NCI-H2081 treated with DMSO at 0.1 percent for 48 hours (cell line): Measurements from ENCODE around the gene SYDE1.

Experiments
- DNase-seq: peaks from one replicate; lab custom pipeline; 2025; lab: John Stamatoyannopoulos, UW

SYDE1 gene

DNA sequence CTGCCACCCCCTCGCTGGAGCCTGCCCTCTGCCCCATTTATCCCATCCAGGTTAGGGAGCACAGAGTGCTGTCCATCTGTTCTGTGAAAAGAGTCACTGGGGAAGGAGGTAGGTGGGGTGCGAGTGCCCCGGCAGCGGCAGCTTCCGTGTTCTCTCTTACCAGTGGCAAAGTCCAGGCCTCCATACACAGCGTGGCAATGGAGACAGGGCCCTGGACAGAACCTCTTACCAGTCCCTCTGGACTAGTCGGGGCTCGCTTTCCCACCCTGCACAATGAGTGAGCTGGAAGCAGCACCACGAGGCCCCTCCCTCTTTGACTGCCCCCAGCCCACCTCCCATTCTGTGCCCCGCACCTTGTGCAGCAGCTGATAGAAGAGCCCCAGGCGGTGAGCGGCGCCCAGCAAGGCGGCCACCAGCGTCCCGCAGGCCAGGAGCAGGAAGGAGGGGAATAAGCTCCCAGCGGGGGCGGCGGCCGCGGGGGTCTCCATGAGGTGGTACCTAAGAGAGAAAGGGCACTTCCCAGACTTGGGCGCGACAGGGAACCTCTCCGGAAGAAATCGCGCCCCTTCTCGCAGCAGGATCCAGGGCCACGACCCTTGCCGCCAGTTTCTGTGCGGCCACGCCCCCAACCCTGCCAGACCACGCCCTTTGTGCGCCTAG lies 17.5 kb downstream of the SYDE1 start:
- no peak for DNase-seq

DNA sequence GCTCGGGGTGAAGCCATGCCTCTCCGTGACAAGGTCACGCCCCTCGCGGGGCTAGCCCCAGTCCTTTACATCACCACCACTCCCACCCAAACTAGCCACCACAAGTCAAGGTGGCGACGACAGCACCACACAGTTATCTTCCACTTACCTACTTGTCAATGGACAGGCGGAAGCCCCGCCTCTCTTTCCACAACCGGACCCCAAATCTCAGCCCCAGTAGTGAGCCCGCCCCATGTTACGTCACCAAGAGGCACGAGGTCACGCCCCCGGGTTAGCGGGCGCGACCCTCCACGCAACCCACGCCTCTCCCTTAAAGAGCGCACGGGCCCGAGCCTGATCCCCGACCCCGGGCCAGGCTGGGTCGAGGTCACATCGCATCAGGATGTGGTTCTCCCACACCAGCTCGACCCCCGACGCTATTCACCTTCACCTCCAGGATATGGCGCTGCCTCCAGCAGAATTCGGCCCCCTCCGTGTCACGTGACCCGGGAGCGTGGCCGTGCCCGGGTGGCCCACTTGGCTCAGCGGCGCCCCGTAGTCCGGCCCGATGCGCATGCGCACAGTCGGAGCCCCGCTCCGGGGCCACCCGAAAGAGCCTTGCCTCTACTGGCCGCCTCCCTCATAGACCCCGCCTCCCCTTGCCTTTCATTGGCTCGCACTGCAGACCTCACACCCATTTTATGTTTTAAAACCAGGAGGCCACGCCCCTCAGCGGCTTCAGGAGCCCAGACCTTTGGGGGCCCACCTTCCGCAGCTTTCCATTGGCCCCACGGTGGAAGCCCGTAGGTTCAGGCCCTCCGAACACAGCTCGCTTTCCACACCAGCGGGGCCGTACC lies 18.2 kb downstream of the SYDE1 start:
- peak; percentile 89 for DNase-seq

DNA sequence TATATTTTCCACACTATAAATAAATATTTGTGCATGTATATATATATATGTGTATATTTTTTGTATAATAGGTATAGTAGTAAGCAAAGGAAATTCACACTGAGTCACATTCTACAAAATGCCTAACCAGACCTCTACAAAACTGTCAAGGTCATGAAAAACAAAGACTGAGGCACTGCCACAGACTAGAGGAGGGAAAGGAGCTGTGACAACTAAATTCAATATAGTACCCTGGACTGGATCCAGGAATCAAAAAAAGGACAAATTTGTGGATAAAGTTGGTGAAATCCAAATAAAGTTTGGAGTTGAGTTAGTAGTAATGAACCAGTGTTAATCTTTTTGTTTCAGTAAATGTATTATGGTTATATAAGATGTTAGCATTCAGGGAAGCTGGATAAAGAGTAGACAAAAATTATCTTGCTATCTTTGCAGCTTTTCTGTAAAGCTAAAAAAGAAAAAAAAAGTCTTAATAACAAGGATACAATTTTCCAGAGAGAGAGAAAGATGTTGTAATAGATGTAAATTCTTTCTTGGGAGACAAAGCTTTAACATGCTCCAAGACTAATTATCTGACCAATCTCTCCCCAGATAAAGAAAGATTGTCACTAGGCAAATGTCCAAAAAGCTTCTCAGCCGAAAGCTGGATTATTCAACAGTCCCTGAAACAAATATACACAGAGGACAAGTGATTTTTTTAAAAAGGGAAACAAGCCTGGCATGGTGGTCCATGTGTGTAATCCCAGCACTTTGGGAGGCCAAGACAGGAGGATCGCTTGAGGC lies 19.1 kb downstream of the SYDE1 start:
- no peak for DNase-seq

DNA sequence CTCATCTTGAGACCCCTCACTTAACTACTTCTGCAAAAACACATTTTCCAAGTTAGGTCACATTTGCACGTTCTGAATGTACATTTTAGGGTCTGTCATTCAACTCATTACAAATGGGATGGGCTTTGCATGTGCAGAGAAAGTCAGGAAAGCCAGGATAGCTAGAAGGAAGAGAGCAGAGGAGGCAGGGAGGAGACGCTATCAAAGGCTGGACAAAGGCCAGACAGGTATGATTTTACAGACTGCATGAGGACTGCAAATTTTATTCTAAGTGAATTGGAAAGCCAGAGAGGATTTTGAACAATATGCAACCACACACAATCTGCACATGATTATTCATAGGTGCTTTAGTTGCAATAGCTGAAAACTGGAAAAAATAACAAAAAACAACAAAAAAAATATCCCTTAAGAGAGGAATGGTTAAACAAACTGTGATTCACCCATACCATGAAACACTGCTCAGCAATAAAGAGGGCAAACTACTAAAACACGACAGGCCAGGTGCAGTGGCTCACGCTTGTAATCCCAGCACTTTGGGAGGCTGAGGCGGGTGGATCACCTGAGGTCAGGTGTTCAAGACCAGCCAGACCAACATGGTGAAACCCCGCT lies 21.1 kb downstream of the SYDE1 start:
- DNase-seq: no peak

DNA sequence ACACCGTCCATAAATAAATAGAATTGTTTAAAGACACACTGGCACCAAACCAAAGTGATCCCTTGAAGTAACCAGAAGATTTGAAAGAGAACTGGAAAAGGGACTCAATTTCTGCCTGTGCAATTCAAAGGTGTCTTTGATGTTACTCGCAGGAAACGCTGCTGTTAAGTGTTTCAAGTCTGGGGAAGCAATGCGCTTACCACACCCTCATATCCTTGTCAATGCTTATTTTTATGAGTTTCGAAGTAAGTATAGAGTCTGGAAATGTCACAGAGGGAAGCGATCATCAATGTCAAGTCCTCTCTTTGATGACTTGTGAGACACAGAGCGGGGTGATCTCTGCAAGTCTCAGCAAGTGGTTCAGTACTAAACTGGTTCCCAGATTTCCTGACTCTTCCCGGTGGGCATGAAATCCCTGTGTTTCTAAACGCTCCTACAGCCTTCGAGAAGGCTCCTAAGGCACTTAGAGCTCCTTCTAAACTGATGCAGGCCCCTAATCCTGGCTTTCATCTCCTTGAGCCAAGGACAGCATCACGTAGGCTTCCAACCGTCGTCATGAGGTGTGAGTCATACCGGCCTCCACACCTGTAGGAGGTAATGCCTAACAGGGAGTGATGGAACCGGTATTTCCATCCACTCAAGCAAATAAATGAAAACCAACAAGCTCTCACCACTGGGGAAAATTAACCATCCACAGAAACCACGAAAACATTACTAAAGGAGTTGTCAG lies 22.8 kb downstream of the SYDE1 start:
- no peak for DNase-seq

DNA sequence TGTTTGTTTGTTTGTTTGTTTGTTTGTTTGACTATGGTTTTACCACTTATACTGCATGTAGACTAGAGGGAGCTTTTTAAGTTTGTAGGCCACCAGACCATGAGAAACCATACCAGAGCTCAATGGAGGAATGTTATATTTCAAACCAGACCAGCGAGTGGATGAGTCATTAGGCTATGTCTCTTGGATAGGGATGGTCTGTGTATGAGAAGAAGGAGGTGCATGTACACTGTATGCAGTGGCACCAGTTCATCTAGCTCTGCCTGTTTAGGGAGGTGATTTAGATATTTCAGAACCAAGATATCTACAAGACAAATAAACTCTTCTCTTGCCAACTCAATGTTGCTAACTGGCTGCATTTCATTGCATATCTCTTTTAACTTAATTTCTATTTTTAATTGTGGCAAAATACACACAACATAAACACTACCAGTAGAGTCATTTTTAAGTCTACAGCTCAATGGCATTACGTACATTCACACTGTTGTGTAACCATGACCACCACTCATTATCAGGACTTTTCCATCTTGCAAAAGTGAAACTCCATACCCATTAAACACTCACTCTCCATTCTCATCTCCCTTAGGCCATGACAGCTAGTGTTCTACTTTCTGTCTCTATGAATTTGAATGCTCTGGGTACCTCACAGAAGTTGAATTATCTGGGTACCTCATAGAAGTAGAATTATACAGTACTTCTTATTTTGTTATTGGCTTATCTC lies 29.2 kb downstream of the SYDE1 start:
- no peak for DNase-seq

DNA sequence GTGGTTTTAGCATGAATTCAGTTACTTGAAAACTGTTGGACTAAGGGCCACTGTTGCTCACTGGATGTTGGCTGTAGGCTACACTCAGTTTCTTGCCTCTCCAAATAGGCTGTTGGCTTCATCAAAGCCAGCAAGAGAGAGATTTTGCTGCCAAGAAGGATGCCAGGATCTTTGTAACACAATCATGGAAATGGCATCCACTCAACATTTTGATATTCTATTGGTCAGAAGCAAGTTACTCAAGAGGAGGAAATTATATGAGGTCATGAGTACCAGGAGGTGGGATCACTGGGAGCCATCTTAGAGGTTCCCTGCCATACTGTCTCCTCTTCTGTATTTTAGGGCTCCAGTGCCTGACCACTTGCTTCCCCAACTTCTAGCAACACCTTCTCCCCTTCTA lies 30.6 kb downstream of the SYDE1 start:
- DNase-seq: no peak

DNA sequence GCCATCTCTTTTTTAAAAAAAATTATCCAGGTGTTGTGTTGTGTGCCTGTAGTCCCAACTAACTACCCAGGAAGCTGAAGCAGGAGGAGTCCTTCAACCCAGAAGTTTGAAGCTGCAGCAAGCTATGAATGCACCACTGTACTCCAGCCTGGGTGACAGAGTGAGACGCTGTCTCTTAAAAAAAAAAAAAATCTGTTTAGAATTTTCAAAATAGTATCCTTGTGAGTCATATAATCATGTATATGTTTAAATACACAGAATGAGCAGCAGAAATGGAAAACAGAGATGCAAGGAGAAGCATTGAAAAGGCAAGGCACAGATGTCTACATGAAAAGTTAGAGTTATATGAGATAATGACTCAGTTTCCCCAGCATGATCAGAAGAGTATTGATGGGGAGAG lies 31.2 kb downstream of the SYDE1 start:
- no peak for DNase-seq

DNA sequence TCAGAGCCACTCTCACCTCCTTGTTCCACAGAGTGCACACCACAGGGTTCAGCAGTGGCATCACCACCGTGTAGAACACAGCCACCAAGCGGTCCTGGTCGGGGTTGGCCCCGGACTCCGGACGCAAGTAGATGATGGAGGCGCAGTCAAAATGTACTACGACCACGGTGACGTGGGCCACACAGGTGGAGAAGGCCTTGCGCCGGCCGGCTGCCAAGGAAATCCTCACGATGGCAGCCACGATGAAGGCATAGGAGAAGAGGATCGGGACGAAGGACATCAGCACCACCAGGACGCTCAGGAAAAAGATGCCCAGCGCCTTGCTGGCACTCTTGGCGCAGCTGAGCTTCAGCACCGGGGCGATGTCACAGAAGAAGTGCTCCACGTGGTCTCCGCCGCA lies 33.9 kb downstream of the SYDE1 start:
- DNase-seq: no peak

DNA sequence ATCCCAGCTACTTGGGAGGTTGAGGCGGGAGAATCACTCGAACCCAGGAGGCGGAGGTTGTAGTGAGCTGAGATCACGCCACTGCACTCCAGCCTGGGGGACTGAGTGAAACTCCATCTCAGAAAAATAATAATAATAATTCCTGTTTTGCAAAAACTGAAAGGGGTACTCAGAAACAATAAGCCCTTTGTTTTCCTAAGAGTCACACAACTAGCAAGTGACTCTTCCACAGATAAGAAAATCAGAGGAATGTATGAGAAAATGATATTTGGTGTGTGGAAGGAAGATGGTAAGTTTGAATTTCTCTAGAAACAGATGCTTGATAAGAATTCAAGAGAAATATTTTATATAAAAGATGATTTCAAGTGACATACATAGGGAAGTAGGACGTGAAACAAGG lies 35.1 kb downstream of the SYDE1 start:
- no peak for DNase-seq

DNA sequence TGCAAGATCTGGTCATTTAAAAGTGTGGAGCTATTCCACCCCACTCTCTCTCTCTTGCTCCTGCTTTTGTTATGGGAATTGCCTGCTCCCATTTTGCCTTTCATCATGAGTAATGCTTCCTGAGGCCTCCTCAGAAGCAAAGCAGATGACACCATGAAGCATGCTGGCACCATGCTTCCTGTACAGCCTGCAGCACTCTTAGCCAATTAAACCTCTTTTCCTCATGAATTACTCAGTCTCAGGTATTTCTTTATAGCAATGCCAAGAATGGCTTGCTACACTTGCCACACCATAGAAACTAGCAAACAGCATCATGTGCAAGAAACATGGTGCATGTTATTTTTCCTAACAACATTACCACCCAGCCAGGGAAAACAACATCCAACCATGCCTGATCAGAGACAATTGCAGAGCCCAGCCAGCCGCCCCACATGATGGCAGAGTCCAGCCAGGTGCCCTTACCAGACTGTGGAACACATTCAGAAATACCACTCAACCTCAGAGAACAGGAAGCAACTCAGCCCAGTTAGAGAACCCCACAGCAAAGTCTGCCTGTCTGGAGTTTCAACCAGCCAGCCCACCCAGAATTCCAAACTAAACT lies 36.9 kb downstream of the SYDE1 start:
- DNase-seq: no peak

DNA sequence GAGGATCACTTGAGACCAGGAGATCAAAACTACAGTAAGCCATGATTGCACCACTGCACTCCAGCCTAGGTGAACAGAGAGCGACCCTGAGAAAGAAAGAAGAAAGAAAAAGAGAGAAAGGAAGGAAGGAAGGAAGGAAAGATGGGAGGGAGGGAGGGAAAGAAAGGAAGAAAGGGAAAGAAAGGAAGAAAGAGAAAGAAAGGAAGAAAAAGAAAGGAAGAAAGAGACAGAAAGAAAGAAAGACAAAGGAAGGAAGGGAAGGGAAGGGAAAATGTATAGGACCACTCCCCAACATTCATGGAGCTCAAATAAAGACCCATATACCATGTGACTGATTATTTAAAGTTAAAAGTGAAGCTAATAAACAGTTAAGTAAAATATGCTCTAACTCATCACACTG lies 39.9 kb downstream of the SYDE1 start:
- DNase-seq: no peak

DNA sequence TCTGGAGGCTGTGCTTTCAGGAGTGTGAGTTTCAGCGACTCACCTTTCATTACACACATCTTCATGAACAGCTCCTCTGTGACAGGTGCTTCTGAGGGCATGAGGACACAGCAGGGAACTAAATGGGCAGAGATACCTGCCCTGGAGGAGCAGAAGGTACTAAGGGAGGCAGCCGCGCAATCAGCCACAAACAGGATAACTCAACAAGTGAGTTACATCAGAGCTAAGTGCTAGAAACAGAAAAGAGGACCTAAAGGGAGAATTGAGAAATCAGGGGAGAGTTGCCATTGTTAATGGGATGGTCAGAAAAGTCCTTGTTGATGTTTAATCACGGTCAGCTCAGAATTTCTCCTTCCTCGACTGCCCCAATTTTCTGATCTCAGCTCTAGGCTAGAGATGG lies 42.5 kb downstream of the SYDE1 start:
- no peak for DNase-seq

DNA sequence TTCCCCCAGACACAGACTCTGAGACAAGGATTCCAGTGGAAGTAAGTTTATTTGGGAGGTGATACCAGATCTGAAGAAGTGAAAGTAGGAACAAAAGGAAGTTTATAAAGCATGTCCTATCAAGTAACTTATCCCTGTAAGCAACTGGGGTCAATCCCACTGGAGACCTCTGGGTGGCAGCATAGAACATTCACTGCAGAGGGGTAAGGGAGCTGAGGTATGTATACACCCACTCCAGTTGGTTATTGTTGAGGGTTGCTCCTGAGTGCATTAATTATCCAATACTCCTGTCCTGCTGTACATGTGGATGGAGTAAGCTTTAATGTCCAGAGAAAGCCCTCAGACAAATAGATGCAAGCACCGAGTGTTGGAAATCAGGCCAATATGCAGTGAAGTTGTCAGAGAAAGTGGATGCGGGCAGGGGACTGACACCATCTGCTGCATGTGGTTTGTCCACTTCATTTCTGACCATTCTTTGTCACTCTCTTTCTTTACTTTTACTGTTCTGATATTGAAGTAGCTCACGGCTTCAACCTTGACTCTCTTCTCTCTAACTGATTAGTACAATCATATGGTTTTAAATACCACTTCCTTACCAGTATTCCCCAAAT lies 46.9 kb downstream of the SYDE1 start:
- no peak for DNase-seq

DNA sequence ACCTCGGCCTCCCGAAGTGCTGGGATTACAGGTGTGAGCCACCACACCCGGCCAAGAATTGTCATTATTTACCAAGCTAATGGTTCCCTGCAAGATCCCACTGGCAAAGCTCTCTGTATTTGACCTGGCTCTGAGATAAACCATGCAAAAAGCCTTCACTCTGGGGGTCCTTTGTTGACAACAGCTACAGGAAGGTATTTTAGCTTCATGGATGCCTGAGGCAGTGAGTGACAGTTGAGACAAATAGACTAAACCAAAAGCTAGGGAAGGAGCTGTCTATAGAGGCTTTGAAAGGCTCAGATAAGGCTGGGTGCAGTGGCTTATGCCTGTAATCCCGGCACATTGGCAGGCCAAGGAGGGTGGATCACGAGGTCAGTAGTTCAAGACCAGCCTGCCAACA lies 48.1 kb downstream of the SYDE1 start:
- no peak for DNase-seq

DNA sequence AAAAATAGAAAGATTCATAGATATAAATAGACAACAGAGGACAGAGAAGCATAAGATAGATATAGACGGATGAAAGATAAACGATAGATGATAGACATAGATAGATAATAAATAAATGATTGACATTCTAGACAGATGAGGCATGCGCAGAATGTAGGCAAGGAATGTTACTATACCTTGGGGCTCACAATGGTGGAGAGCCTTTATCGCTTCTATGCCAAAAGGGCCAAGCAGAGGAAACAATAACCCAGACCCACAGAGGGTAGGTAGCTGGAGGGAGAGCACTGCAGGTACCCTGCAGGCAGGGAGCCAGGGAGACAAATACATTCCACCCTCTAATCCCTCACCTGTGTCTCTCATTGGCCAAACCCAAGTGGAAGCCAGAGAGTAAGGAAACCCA lies 49.2 kb downstream of the SYDE1 start:
- DNase-seq: no peak

DNA sequence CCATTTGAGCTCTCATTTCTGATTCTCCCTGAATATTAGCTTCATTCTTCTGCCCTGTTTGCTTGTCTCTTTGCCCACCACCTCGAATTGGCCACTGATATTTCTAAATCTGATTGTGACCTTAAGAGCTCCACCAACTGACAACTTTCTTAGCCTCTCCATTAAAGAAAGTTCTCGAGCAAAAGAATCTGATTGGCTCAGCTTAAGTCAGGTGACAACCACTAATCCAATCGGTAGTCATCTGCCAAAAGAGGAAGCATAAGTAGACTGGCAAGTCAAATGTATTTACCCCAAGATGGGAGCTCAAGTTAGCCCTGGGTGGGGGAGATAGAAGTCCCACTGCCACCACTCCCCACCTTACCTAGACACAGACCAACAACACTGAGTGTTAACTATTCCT lies 52.0 kb downstream of the SYDE1 start:
- DNase-seq: no peak

DNA sequence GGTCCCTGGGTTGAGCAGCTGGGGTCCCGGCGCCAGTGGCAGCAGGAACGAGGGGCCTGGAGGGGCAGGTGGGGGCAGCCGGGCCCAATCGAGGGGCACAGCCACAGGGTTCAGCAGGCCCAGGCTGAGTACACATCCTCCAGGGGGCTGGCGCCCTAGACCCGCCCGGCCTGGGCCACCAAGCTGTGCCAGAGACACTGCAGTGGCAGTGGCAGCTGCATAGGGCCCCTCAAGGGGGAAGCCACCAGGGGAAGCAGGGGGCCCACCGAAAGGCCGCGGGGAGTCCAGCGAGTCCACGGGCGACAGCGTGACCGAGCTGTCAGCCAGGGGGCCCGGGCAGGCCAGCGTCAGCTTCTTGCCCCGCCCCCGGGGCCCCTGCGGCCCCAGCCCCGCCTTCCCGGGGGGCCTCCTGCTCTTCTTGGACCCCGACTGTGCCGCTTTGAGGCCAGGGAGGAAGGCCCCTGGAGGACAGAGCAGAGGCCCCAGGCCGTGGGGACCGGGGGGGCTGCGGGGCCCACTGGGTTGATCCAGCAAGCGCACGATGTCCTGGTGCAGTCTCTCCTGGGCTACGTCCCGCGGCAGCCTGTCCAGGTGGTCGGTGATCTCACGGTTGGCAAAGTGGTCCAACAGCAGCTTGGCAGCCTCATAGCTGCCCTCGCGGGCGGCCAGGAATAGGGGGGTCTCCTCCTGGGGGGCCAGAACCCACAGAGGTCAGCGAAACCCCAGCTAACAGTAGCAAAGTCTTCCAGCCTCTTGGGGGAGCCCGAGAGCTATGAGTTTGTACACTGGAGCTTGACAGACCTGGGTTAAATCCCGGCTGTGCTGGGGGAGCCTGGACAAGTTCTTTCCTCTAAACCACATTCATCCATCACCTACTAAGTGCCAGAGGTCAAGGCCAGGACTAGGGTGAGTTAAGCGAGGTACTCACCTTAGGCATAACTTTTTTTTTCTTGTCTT lies 54.1 kb downstream of the SYDE1 start:
- no peak for DNase-seq
